B cell (primary cell): ENCODE data around the gene PSTPIP1.

Experiments used
- CTCF ChIP-seq: fragments of 200-600 bp; IDR thresholded peaks from one replicate; pipeline ENCODE4 v1.8.0; 2022; ENCODE audit warnings: antibody characterized with exemption, mild to moderate bottlenecking
- EZH2 ChIP-seq: IDR thresholded peaks from 2 replicates; pipeline ENCODE4 v1.6.1; 2012; ENCODE audit warnings: borderline replicate concordance, low read depth, mild to moderate bottlenecking, moderate library complexity, low read length; ENCODE audit not compliant: insufficient read depth, poor library complexity, severe bottlenecking

GRCh38 chr15:76968306-76968705 is 26.6 kb upstream of the PSTPIP1 start:
- no peak for TF ChIP-seq CTCF
- no peak for TF ChIP-seq EZH2
